Omental fat pad (tissue), 4 donors: ENCODE results near the gene CTIF. TPM values are rescaled to one million over a fixed set of nuclear protein-coding genes. Genes with fewer than 3 reads are reported as not detected.

Experiments
- ATAC-seq: fragments of 150-250 bp; one replicate; pipeline ENCODE4 v1.9.1; 2016; ENCODE audit warnings: mild to moderate bottlenecking, moderate library complexity; ENCODE audit not compliant: low FRiP score
- DNase-seq: peaks from one replicate; pipeline ENCODE4 v3.0.0-alpha.2; 2019; ENCODE audit warnings: low spot score
- CTCF ChIP-seq, 3 donors: fragments of 450-650 bp; IDR thresholded peaks; one replicate each; pipeline ENCODE4 v1.5.1; 2016 to 2017; ENCODE audit warnings: antibody characterized with exemption in 3 of 3, mild to moderate bottlenecking in 3 of 3, moderate library complexity in 2 of 3
- total RNA-seq, 4 donors: library from RNA; depleted of rRNA; stranded (reverse); fragments of >200 nt; gene quantifications; one replicate each; pipeline ENCODE4 v1.1.0, GENCODE V29; 2016

Gene CTIF
- total RNA-seq, 4 donors from 2014 or later: 57.5 to 94.0 (median 72.4) TPM

GRCh38 chr18:48679236-48679635 lies 140.4 kb downstream of the CTIF start:
- TF ChIP-seq CTCF (IDR thresholded peaks at IDR 0.05): no peak
- DNase-seq (no peak), ATAC-seq (no peak)

GRCh38 chr18:48680339-48681250 lies 141.8 kb downstream of the CTIF start:
- ATAC-seq (peak; percentile 44), DNase-seq (no peak)
- TF ChIP-seq CTCF (IDR thresholded peaks at IDR 0.05): no peak

GRCh38 chr18:48682768-48683167 lies 143.9 kb downstream of the CTIF start:
- TF ChIP-seq CTCF (IDR thresholded peaks at IDR 0.05): no peak
- no peak for DNase-seq
- ATAC-seq: no peak

- no peak for DNase-seq
- TF ChIP-seq CTCF (IDR thresholded peaks at IDR 0.05): no peak
- ATAC-seq: no peak
Measured at GRCh38 chr18:48683197-48683596, 144.4 kb downstream of the CTIF start.

GRCh38 chr18:48683661-48684060 lies 144.8 kb downstream of the CTIF start:
- ATAC-seq: no peak
- DNase-seq: no peak
- no peak for TF ChIP-seq CTCF (IDR thresholded peaks at IDR 0.05)

- DNase-seq (no peak), ATAC-seq (no peak)
- no peak for TF ChIP-seq CTCF (IDR thresholded peaks at IDR 0.05)
Measured at GRCh38 chr18:48687346-48688042, 148.7 kb downstream of the CTIF start.
